Right hindlimb (tissue), 1 donor: ENCODE results near the gene AGR3.
"Not testable (repeated sequence)": the region's sequence is repeated elsewhere in the genome, so short reads cannot be mapped to it uniquely, and the experiment has no call there.

ENCODE experiments used
- DNase-seq: peaks from one replicate; pipeline ENCODE4 v3.0.0-alpha.2; 2018

AGR3 gene

GRCh38 chr7:16889851-16890415 lies 8.2 kb upstream of the AGR3 start:
- DNase-seq = no peak

- no peak for DNase-seq
These were observed 7.5 kb upstream of the AGR3 start for GRCh38 chr7:16889305-16889704.

- no peak for DNase-seq
These were observed 2.1 kb upstream of the AGR3 start for GRCh38 chr7:16883918-16884317.

GRCh38 chr7:16880554-16880953 lies 1.2 kb downstream of the AGR3 start:
- DNase-seq = no peak

GRCh38 chr7:16879181-16879580 lies 2.6 kb downstream of the AGR3 start:
- no peak for DNase-seq

- no peak for DNase-seq
These were observed 5.9 kb downstream of the AGR3 start for GRCh38 chr7:16875861-16876260.

- no peak for DNase-seq
These were observed 7.7 kb downstream of the AGR3 start for GRCh38 chr7:16874066-16874465.

GRCh38 chr7:16867328-16867727 lies 14.5 kb downstream of the AGR3 start:
- no peak for DNase-seq

GRCh38 chr7:16853189-16853588 lies 28.6 kb downstream of the AGR3 start:
- DNase-seq = not testable (repeated sequence)

- no peak for DNase-seq
These were observed 30.0 kb downstream of the AGR3 start for GRCh38 chr7:16851829-16852228.

GRCh38 chr7:16850614-16851466 lies 30.9 kb downstream of the AGR3 start:
- DNase-seq = no peak

- no peak for DNase-seq
These were observed 32.3 kb downstream of the AGR3 start for GRCh38 chr7:16849296-16850148.

- DNase-seq = no peak
These were observed 34.4 kb downstream of the AGR3 start for GRCh38 chr7:16847381-16847860.

- no peak for DNase-seq
These were observed 35.1 kb downstream of the AGR3 start for GRCh38 chr7:16846601-16847165.

- no peak for DNase-seq
These were observed 36.0 kb downstream of the AGR3 start for GRCh38 chr7:16845746-16846145.

GRCh38 chr7:16841681-16842080 lies 40.1 kb downstream of the AGR3 start:
- no peak for DNase-seq

GRCh38 chr7:16840094-16840493 lies 41.7 kb downstream of the AGR3 start:
- no peak for DNase-seq

- no peak for DNase-seq
These were observed 42.1 kb downstream of the AGR3 start for GRCh38 chr7:16839646-16840045.

GRCh38 chr7:16838891-16839290 lies 42.9 kb downstream of the AGR3 start:
- no peak for DNase-seq

- no peak for DNase-seq
These were observed 43.4 kb downstream of the AGR3 start for GRCh38 chr7:16838386-16838785.

- DNase-seq = no peak
These were observed 45.3 kb downstream of the AGR3 start for GRCh38 chr7:16836481-16836880.

GRCh38 chr7:16833373-16833772 lies 48.4 kb downstream of the AGR3 start:
- DNase-seq = no peak

GRCh38 chr7:16826060-16826459 lies 55.7 kb downstream of the AGR3 start:
- no peak for DNase-seq
